DMS 273 (cell line): ENCODE results near the gene CHD1L.
A peak's percentile ranks its signal among the peaks of the same experiment; 100 is the strongest.
"Not testable (repeated sequence)": the region's sequence is repeated elsewhere in the genome, so short reads cannot be mapped to it uniquely, and the experiment has no call there.

Experiments used
- DNase-seq: peaks from one replicate; lab custom pipeline; 2025; ENCODE audit not compliant: unreplicated experiment; lab: John Stamatoyannopoulos, UW

CHD1L gene

GRCh38 chr1:147264158-147264768 is 21.8 kb downstream of the CHD1L start:
- no peak for DNase-seq

DNA sequence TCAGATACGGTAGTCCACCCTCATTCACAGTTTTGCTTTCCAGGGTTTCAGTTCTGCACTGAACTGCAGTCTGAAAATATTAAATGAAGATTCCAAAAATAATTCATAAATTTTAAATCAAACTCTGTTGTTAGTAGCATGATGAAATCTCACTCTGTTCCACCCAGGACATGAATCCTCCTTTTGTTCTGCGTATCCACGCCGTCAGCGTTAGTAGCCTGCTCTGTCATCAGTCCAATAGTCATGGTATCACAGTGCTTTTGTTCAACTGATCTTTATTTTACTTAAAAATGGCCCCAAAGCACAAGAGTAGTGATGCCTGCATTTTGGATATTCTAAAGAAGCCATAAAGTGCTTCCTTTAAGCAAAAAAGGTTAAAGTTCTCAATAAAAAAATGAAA is 23.9 kb downstream of the CHD1L start:
- DNase-seq, result no peak

GRCh38 chr1:147267711-147268110 is 25.2 kb downstream of the CHD1L start:
- no peak for DNase-seq

GRCh38 chr1:147270721-147271120 is 28.2 kb downstream of the CHD1L start:
- no peak for DNase-seq

- DNase-seq, result no peak
These were observed 29.6 kb downstream of the CHD1L start for GRCh38 chr1:147272042-147272441.

DNA sequence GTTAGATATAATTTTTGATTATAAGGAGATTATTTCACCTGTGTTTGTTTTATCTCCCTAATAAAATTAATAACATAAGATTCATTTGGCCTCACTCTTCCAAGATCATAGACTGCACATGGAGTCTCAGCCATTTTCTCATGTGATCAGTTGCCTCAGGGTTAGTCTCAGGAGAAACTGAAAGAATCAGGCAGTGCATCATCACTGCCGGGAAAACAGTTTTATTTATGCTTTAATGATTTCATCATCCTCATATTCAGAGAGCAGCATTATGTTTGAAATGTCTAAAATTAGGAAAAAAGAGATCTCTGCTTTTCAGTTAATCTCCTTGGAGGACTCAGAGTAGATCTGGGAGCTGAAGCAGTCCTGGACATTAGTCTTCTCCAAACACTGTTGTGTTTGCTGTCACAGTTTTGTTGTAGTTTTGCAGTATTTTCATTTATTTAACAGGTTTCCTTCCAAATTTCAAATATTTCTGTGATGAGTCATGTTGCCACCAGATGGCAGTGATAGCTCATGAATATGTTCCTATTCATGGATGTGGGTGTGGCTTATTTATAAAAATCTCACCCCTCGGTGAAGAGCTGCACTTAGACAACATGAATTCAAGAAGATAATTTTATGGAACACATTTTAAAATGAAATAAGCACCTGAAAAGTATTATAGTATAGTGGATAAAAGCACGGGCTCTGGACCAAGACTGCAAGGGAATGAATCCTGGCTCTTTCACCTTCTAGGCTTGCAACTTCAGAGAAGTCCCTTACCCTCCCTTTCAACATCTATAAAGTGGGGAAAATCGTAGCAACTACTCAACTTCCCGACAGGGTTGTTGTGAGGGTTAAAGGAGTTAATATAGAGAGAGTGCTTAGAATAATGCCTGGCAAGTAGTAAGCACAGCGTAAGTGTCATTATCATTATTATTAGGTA is 31.2 kb downstream of the CHD1L start:
- DNase-seq, result peak; percentile 75

GRCh38 chr1:147281950-147282349 is 39.5 kb downstream of the CHD1L start:
- no peak for DNase-seq

DNA sequence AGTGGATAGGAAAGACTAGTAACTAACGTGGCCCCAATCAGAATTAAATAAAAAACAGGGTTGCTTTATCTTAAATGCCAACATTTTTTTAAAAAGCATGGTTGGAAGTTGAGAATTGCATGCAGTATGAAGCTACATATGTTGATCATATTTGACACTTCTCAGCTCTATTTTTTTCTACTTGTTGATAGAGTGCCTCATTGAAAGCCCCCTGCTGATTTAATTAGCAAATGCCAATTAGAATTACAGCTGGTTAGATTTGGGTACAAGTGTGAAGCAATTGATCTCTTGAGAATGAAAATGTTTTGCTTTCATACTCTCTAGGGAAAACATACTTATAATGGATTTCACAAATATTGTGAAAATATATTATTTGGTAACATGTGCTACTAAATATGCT is 40.5 kb downstream of the CHD1L start:
- no peak for DNase-seq

DNA sequence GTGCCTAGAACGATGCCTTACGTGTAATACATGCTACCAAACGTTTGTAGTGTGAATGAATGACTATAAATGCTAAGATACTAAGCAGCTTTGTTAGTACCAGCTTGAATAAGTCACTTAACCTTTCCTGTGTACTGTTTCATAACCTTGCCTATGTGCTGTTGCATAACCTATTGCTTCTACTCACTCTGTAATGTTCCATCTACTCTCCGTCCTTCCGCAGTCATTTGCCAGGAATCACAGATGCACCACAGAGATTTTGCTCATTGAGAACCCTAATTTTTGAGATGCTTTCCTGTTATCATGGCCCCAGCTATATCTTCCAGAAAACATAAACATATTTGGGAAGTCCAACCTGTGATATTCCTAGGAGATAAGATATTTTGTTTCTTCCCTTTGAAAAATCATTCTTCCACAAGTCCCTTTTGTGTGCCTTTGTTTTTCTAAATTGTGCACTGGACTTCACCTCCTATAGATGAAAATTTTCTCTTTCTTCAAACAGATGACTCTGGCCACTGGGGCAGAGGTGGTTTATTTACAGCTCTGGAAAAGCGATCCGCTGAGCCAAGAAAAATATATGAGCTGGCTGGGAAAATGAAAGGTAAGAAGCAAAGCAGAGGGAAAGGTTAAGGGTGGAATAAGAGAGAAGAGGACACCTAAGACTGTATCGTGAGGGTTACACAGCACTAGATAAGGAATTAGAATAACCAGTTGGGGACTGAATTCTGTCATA is 44.8 kb downstream of the CHD1L start:
- no peak for DNase-seq

DNA sequence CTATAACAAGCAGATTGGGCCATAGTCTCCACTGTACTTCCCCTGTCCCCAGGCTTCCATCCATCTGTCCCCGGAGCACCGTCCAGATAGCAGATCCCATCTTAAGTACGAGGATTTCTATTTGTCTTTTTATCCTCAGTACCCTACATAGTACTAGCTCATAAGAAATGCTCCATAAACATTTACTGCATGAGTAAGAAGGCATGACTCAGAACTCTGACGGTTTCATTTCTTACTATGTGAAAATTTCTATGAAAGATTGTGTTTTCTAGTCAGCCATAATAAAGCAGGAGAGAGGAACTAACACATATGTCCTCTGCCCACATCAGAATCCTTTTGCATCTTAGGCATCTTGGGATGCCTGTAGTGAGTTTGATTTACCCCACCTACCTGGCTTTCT is 49.5 kb downstream of the CHD1L start:
- DNase-seq, result no peak

GRCh38 chr1:147292631-147293251 is 50.3 kb downstream of the CHD1L start:
- no peak for DNase-seq

- no peak for DNase-seq
These were observed 55.0 kb downstream of the CHD1L start for GRCh38 chr1:147297438-147297837.

DNA sequence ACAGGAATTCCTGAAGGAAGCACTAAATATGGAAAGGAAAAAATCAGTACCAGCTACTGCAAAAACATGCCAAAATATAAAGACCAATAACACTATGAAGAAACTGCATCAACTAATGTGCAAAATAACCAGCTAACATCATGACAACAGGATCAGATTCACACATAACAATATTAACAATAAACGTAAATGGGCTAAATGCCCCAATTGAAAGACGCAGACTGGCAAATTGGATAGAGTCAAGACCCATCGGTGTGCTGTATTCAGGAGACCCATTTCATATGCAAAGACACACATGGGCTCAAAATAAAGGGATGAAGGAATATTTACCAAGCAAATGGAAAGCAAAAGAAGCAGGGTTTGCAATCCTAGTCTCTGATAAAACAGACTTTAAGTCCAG is 63.3 kb downstream of the CHD1L start:
- DNase-seq, result not testable (repeated sequence)

- DNase-seq, result no peak
These were observed 74.5 kb downstream of the CHD1L start for GRCh38 chr1:147316968-147317367.

DNA sequence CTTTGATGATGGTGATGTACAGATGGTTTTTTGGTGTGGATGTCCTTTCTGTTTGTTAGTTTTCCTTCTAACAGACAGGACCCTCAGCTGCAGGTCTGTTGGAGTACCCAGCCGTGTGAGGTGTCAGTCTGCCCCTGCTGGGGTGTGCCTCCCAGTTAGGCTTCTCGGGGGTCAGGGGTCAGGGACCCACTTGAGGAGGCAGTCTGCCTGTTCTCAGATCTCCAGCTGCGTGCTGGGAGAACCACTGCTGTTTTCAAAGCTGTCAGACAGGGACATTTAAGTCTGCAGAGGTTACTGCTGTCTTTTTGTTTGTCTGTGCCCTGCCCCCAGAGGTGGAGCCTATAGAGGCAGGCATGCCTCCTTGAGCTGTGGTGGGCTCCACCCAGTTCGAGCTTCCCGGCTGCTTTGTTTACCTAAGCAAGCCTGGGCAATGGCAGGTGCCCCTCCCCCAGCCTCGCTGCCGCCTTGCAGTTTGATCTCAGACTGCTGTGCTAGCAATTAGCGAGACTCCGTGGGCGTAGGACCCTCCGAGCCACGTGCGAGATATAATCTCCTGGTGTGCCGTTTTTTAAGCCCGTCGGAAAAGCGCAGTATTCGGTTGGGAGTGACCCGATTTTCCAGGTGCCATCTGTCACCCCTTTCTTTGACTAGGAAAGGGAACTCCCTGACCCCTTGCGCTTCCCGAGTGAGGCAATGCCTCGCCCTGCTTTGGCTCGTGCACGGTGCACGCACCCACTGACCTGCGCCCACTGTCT is 84.6 kb downstream of the CHD1L start:
- not testable (repeated sequence) for DNase-seq

DNA sequence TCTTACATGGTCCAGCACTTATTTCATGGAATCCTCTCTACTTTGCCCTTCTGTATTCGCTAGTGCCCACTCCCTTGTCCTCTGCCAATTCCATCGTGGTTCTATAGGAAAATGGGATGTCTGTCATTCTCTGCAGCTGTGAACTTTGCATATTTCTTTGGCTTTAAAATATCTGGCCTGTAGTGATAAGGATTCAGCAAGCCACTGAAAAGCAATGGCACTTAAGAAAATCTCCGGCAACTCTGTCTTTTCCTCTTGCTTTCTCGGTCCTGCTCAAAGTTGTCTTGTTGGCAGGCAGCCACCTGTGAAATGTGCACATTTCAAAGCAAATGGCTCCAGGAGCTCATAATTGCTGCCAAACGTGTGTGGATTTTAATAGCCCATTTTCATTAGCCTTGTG is 91.8 kb downstream of the CHD1L start:
- peak; percentile 12 for DNase-seq

- DNase-seq, result no peak
These were observed 93.8 kb downstream of the CHD1L start for GRCh38 chr1:147336291-147336690.

DNA sequence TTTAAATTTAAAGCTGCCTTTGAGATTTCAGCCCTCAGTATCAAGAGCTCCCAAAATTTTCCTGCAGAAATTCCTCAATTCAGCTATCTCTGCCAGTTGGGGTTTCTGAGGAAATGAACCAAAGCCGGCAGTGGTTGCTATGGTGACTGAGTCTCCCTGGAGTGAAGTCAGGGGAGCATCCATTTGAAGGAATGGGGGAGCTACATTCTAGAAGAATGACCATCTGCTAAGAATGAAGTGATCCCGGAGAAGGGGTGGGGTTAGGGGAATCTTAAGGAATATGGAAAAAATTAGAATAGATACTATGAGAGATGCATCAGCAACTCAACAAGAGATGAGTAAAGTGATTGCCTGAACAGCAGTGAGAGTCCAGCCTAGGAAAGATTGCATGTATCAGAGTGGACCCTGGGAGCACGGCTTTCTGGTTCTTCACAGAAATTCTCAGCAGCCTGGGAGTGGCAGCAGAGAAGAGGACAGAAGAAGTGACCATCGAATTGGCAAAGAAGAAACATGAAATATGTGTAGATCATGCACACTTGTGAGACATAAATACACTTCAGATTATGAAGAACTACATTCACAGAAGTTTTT is 94.7 kb downstream of the CHD1L start:
- peak; percentile 27 for DNase-seq

- no peak for DNase-seq
These were observed 96.1 kb downstream of the CHD1L start for GRCh38 chr1:147338571-147338970.

- no peak for DNase-seq
These were observed 98.8 kb downstream of the CHD1L start for GRCh38 chr1:147341246-147341645.
